Embryonic facial prominence (tissue), 1 donor: ENCODE data around the gene ALDH1A2.
"Not testable (repeated sequence)": the region's sequence is repeated elsewhere in the genome, so short reads cannot be mapped to it uniquely, and the experiment has no call there.

Experiments
- DNase-seq: peaks from one replicate; pipeline ENCODE4 v3.0.0-alpha.2; 2016; ENCODE audit errors: extremely low spot score

The ALDH1A2 gene

GRCh38 chr15:58040150-58040549 is 25.4 kb downstream of the ALDH1A2 start:
- DNase-seq = no peak

- DNase-seq = no peak
Measured at GRCh38 chr15:58039079-58040035, 26.2 kb downstream of the ALDH1A2 start.

- DNase-seq = peak; percentile 25
Measured at GRCh38 chr15:58038426-58039078, 27.0 kb downstream of the ALDH1A2 start.

- DNase-seq = no peak
Measured at GRCh38 chr15:58037723-58038301, 27.7 kb downstream of the ALDH1A2 start.

- no peak for DNase-seq
Measured at GRCh38 chr15:58036579-58036978, 28.9 kb downstream of the ALDH1A2 start.

- not testable (repeated sequence) for DNase-seq
Measured at GRCh38 chr15:58028392-58028791, 37.1 kb downstream of the ALDH1A2 start.

- no peak for DNase-seq
Measured at GRCh38 chr15:58026552-58026951, 39.0 kb downstream of the ALDH1A2 start.

GRCh38 chr15:58026051-58026450 is 39.5 kb downstream of the ALDH1A2 start:
- no peak for DNase-seq

- DNase-seq = no peak
Measured at GRCh38 chr15:58021332-58022230, 43.9 kb downstream of the ALDH1A2 start.

- DNase-seq = no peak
Measured at GRCh38 chr15:58019503-58020376, 45.8 kb downstream of the ALDH1A2 start.

GRCh38 chr15:58017869-58018268 is 47.6 kb downstream of the ALDH1A2 start:
- no peak for DNase-seq

GRCh38 chr15:58016581-58017175 is 48.8 kb downstream of the ALDH1A2 start:
- no peak for DNase-seq

- DNase-seq = no peak
Measured at GRCh38 chr15:58015565-58015964, 49.9 kb downstream of the ALDH1A2 start.

GRCh38 chr15:58014470-58014869 is 51.0 kb downstream of the ALDH1A2 start:
- no peak for DNase-seq

GRCh38 chr15:58014040-58014439 is 51.5 kb downstream of the ALDH1A2 start:
- no peak for DNase-seq

GRCh38 chr15:58010983-58011382 is 54.5 kb downstream of the ALDH1A2 start:
- DNase-seq = no peak

- no peak for DNase-seq
Measured at GRCh38 chr15:58003810-58004209, 61.7 kb downstream of the ALDH1A2 start.

- no peak for DNase-seq
Measured at GRCh38 chr15:58002338-58003126, 63.0 kb downstream of the ALDH1A2 start.

- DNase-seq = not testable (repeated sequence)
Measured at GRCh38 chr15:57999699-58000098, 65.8 kb downstream of the ALDH1A2 start.
